GM18907 (cell line): ENCODE measurements around the gene OTUD7B.

Source experiments
- ATAC-seq: cut with Tn5 transposase; IDR thresholded peaks from one replicate; pipeline ENCODE4 v1.9.1; 2021; ENCODE audit warnings: mild to moderate bottlenecking, moderate library complexity; ENCODE audit not compliant: unreplicated experiment

Gene OTUD7B

GRCh38 chr1:149925751-149926150 lies 84.8 kb downstream of the OTUD7B start:
- ATAC-seq = no peak

GRCh38 chr1:149925345-149925744 lies 85.2 kb downstream of the OTUD7B start:
- no peak for ATAC-seq

DNA sequence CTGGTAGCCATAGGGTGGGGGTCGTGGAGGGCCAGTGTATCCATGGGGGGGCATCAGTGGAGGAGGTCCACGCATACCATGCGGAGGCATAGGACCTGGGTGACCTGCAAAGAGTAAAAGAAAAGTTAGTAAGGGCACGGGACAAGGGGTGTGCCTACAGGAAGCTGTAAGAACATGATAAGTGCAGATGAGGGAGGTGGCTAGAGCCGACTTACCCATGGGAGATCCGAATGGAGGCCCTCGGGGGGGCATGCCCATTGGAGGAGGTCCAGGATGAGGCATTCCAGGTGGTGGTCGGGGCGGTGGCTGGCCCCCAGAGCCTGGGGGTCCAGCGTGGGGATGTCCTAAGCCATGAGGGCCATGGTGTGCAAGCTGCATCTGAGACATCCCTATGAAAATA lies 86.9 kb downstream of the OTUD7B start:
- no peak for ATAC-seq

DNA sequence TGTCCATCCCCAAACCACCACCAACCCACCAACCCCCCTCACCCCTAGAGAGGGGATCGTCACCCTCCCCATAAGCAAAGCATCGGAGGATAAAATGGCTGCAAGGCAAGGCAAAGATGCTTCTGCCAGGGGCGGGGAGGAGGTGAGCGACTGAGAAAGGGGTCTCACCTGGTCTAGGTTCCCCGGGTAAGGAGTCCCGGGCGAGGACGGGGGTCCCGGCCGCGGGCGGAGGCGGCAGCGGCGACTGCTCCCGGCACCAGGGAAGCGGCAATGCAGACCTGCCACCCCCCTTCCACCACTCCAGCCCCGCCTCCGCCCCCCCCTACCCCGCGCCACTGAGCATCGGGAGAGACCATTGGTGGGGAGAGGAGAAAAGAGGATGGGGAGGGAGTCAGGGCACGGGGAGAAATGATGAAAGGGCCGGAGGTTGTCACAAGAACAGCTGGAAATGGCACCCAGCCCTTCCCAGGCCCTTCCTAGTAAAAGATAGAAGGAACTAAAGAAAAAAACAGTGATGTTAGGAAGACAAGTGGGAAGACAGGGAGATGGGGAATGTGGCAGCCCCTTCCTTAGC lies 92.9 kb downstream of the OTUD7B start, which contains the start of gene SV2A:
TSS of gene SV2A (minus strand) at position 274 of the 574 bp plus-strand sequence. CDS start 4,004 bp downstream, outside the sequence.
- ATAC-seq = no peak

DNA sequence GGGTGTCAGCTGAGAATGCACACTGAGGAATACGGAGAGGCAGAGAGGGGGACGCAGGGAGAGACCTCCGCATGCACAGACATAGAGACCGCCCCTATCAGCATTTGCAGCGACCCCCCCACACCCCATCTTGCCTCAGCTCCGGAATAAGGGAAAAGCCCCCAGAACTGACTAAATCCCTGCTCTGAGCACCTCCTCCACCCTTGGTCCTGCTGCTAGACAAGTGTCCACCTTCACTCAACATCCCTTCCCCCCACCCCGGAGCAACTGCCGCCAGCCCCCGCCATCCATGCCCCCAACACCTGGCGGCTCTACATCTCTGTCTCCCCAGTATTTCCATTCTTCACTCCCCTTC lies 93.7 kb downstream of the OTUD7B start:
- ATAC-seq = no peak

- no peak for ATAC-seq
Measured at GRCh38 chr1:149916193-149916897, 94.2 kb downstream of the OTUD7B start.

DNA sequence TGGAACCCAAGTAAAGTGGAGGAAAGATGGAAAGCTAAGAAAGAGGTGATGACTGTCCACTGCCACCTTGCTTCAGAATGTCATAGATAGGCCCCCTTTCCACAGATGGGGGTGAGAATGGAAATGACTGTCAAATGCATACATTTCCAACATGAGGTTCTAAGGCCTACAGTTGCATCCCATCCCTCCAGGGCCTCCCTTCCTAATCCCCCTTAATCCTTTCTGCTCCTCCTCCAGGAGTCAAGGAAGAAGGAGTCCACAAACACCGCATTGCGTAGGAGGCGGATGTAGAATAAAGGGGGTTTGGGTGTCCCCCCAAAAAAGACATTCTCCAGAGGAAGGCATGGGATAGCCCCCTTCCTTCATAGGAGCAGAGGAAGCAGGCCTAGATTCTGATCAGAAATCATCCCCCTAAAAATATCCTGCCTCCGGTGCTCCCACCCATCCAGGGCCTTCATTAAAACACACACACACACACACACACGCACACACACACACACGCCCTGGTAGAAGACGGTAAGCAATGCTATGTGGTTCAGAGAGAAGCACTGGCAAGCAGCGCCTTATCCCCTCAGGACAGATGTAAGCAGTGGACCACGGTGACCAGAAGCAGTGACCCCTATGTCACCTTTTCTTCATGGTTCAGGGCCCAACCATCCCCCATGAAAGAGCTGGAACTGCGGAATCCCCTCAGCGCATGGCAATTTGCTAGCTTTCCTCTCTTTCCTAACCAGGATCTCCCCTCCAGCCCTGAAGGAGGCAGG lies 94.9 kb downstream of the OTUD7B start:
- ATAC-seq = no peak

DNA sequence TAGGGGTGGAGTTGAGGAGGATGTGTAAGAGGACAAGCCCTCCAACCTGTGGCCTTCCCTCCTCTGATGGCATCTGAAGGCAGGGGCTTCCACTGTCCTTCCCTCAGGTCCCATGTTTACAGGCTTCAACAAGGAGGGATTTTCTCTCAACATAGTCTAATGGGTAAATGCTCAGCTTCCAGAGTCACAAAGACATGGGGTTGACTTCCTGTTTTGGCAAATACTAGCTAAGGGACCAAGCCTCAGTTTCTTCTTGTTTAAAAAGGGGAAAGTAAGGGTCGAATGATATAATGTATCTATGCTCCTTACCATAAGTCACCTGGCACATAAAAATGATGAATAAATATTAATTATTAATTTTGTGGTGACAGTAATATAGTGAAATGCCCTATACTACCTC lies 96.0 kb downstream of the OTUD7B start:
- ATAC-seq = no peak

GRCh38 chr1:149906570-149907075 lies 103.9 kb downstream of the OTUD7B start:
- no peak for ATAC-seq

DNA sequence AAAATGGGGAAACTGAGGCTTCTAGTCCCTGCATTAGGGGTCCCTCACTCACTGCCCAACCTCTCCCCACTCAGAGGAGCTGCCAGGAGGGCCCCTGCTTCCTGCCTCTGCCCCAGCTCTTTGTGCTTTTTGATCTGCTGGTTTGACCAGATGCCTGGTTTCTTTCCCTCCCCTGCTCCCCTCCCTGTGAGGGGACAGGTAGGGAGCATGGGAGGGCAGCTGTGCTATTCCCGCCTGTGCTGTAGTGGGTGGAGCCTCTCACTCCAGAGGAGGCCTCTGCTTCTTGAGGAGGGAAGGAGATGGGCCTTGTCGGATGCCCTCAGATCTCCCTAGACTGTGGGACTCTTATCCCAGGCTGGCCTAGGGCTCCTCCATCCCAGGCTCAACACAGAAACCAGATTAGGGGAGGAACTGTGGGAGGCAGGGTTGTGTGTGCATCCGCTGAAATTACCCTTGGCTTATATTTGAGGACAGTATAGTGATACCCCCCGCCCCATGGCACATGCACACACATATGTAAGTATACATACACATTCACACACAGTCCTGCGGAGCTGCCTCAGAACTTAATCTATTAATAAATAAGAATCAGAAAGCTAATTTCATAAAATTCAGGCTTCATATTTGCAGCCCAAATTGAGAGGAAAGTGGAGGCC lies 106.6 kb downstream of the OTUD7B start:
- no peak for ATAC-seq

- ATAC-seq = peak; percentile 93
Measured at GRCh38 chr1:149899460-149900284, 110.9 kb downstream of the OTUD7B start, which contains the start of gene BOLA1. Gene BOLA1, plus strand, starts transcription at chr1:149899568. Its CDS starts 492 bp downstream, at chr1:149900060.

GRCh38 chr1:149896575-149896974 lies 114.0 kb downstream of the OTUD7B start:
- ATAC-seq = no peak

- ATAC-seq = no peak
Measured at GRCh38 chr1:149888999-149889289, 121.6 kb downstream of the OTUD7B start.

- ATAC-seq = no peak
Measured at GRCh38 chr1:149888247-149888998, 122.1 kb downstream of the OTUD7B start.
